ENCODE results near the gene RASSF8.

The RASSF8 gene

GRCh38 chr12:25962932-25963525 lies 4.5 kb downstream of the RASSF8 start:
- no peak for DNase-seq (ENCODE audit: low spot score)

GRCh38 chr12:25965682-25966081 lies 7.2 kb downstream of the RASSF8 start:
- DNase-seq (ENCODE audit: low spot score): no peak

DNA sequence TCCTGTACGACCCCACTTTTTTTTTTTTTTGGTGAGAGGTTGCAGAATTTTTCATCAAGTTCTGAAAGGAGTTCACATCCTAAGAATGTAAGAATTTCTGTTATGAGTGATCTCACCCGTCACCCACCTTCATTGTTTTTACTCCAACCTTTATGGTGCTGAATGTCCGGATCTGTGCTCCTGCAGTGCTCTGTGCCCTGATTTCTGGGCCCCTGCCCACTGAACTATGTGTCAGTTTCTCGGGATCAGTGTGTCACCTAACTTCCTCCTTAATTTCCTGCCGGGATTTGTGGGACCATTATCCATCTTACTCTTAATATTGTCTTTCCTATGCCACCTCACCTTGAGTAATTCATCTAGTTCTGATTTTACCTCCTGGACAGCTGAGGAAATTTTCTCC lies 11.6 kb downstream of the RASSF8 start:
- no peak for DNase-seq (ENCODE audit: low spot score)

GRCh38 chr12:25970916-25971653 lies 12.6 kb downstream of the RASSF8 start:
- DNase-seq (ENCODE audit: low spot score): no peak

- DNase-seq (ENCODE audit: low spot score): no peak
Observed at GRCh38 chr12:25971654-25972041, 13.2 kb downstream of the RASSF8 start.

GRCh38 chr12:25972783-25973182 lies 14.3 kb downstream of the RASSF8 start:
- no peak for DNase-seq (ENCODE audit: low spot score)

DNA sequence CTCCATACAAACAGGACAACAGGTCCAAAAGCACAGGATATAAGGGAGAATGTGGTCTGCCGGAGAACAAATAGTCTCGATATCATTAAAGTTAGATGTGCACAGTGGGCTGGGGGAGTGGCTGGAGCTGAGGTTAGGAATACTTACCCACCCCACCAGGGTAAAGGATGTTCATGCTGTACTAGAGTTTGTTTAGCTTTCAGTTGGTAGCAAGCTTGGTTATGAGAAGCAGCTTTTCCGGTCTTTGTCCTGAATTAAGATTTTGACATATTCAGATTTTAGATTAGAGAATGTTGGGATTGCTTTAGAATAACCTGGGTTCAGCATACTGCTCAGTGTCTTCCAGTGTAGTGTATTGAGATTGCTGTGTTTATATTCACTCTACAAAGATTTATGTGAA lies 16.7 kb downstream of the RASSF8 start:
- DNase-seq (ENCODE audit: low spot score): no peak

- no peak for DNase-seq (ENCODE audit: low spot score)
Observed at GRCh38 chr12:25975682-25976081, 17.2 kb downstream of the RASSF8 start.

DNA sequence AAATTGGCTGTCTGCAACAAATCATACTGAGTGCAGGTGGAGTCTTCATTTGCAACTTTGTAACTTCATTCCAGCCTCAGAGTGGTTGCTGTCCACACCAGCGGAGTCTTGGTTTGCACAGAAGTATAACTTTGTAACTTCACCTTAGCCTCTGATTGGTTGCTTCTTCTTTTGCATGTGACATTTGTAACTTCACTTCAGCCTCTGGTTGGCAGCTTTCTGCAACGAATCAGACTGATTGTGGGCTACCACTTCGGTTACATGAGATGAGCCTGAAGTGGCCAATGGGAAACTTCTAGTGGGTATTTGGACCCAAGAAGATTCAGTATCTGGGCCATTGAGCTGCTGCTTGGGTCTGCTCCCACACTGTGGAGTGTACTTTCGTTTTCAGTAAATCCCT lies 17.8 kb downstream of the RASSF8 start:
- no peak for DNase-seq (ENCODE audit: low spot score)

DNA sequence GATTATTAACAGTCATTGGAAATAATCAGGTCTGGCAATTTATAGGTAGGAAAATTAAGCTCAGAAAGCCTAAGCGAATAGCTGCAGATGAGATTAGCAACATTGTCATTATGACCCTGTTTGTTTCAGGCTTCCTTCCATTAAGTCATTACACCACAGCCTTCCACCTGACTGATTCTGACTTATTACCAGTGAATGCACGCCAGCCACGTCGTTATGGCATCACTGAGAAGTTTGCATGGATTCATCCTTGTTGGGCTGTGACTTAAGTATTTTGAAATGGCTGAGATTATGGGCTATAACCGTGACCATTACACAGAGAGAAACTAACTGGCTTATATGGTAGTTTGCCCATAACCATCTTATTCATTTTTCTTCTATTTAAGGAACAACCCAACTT lies 18.6 kb downstream of the RASSF8 start:
- DNase-seq (ENCODE audit: low spot score): no peak

DNA sequence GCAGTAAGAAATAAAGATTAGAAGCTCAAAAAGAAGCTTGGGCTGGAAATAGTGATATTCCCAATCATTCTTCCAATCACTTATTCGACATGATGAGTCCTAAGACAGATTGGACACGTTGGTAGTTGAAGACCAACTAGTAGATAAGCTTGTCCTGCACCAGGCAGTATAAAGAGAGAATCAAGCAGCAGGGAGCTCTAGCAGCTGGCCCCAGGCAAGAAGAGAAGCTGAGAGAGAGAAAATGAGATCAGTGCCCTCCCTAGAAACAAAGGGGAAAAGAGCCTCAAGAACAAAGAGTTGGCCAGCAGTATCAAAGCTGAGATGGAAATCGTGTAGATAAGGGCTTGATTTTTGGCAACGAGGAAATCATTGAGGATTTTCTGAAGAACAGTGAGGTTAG lies 20.6 kb downstream of the RASSF8 start:
- DNase-seq (ENCODE audit: low spot score): no peak

GRCh38 chr12:25979563-25979962 lies 21.1 kb downstream of the RASSF8 start:
- DNase-seq (ENCODE audit: low spot score): no peak

DNA sequence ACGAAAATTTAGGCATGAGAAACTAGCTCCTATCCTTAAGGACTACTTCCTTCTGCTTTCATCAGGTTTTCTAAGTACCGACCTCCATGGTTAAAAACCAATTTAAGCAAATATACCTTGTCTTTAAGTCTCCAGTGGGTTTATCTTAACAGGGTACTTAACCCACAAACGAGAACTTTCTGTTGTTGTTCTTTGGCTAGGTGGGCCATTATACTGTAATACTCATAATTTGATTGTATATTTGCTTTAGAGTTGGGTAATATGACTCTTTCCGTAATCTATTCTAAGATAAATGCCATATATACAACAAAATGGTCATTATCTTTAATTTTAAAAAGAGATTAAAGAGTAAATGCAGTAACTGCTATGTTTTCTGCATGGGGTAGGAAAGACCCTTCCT lies 21.6 kb downstream of the RASSF8 start:
- DNase-seq (ENCODE audit: low spot score): no peak

DNA sequence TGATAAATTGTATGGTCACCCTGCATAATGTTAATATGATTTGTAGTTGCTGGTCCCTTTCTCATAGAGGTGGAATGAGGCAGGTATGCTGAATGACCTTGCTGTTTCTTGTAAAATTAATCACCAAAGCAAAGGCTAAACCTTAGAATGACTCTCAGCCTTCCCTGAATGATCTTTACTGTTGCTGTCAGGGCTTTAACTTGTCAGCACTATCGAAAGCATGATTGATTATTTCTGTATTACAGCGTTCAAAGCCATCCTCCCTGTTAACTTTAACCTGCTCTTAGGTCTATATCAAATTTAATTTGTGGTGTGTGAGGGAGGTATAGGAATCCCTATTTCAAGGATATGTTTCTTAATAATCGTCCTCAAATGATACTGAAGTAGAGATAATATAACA lies 23.1 kb downstream of the RASSF8 start:
- DNase-seq (ENCODE audit: low spot score): no peak

DNA sequence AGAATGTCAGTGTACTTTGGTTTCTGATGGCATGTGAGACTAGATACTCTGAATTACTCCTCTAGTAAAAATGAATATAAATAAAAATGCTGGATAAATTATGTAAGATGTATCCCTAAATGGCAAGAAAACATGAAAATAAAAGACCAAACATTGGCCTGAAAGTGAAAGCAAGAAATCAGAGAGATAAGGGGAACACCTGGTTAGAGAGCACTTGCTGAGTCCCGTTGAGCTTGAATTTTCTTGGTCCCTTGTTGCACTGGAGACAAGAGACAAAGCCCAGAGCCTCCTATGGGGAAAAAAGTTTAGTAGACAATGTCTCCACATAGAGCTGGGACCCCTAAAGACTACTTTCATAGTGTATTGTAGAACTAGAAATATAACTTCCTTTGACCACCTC lies 23.9 kb downstream of the RASSF8 start:
- DNase-seq (ENCODE audit: low spot score): no peak

- DNase-seq (ENCODE audit: low spot score): no peak
Observed at GRCh38 chr12:25983625-25984024, 25.1 kb downstream of the RASSF8 start.

GRCh38 chr12:25984759-25985158 lies 26.3 kb downstream of the RASSF8 start:
- DNase-seq (ENCODE audit: low spot score): no peak

DNA sequence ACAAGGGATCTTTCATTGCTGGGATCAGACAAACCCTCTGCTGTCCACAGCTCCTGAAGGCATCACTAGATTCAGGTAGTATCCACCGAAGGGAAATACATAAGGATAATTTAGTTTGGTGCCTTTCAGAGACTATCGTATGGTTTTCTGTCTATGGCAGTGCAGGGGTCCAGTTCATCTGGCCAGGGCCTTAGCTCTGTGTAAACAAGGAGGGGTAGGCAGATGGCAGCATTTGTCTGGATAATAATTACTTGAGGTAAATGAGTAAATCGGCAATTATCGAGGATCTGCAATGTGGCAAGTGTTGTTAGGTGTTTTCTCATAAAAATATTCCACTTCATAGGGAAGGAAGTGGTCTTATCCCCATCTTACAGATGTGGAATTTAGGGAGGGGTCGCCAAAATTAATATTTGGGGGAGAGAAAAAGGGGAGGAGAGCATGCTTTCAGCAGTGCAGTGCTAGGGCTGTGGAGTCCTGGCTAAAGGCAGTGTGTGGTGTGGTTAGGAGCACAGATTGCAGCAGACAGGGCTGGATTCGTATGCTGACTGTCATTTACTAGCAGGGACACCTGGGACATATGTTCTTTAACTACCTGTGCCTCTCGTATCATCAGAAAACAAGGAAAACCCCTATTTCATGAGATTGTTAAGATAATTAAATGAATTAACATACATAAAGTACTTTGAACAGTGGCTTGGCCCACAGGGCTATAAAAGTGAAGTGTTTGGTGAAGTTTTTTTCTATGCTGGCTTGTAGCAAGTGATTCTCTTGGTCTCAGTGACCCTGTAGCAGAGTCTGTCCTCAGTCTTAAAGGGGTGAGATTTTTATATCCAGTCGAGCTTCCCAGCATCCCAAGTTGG lies 27.1 kb downstream of the RASSF8 start:
- no peak for DNase-seq (ENCODE audit: low spot score)

- DNase-seq (ENCODE audit: low spot score): no peak
Observed at GRCh38 chr12:25986180-25986579, 27.7 kb downstream of the RASSF8 start.

DNA sequence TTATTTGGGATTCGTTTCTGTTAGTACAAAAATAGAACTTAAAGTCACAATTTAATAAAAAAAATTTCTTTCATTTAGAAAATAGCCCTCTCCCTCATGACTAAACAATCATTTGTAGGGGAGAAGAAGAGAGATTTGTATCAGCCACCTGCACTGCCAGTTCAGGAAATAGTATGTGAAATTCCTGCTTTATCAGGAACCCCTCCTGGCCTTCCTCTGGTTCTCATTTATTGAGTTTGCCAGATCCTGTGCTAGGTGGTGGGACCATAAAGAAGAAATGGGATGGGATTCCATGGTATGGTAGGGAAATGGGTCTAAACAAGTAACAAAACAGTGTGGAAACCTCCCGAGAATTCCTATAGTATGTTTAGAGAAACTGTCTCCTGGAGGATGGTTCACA lies 30.0 kb downstream of the RASSF8 start:
- DNase-seq (ENCODE audit: low spot score): no peak

DNA sequence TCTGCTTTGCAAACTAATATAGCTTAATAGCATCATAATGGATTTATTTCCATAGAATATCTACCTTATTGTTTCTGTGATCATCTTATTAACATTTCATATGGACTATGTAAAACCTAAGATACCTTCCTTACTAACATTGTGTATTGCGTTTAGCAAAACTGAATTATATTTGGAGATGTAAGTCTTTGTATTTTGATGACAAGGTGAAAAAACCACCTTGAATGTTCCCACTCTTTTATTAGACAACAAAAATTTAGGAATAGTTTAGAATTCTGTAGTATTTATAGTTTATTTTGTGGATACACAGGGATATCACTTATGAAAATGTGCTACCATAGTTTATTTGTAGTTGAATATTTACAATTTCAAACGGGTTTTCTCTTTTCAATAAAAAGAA lies 32.0 kb downstream of the RASSF8 start:
- no peak for DNase-seq (ENCODE audit: low spot score)

GRCh38 chr12:25992026-25992782 lies 33.7 kb downstream of the RASSF8 start:
- no peak for DNase-seq (ENCODE audit: low spot score)

Data from CD4-positive, alpha-beta T cell treated with Interleukin-2 at 100 ng/mL for 4 hours (primary cell).